HG03064 (cell line): Measurements from ENCODE around the gene DNAJB6.

Source experiments
- ATAC-seq: cut with Tn5 transposase; IDR thresholded peaks from one replicate; pipeline ENCODE4 v1.9.1; 2021; ENCODE audit warnings: low read depth; ENCODE audit not compliant: unreplicated experiment

Gene DNAJB6

DNA sequence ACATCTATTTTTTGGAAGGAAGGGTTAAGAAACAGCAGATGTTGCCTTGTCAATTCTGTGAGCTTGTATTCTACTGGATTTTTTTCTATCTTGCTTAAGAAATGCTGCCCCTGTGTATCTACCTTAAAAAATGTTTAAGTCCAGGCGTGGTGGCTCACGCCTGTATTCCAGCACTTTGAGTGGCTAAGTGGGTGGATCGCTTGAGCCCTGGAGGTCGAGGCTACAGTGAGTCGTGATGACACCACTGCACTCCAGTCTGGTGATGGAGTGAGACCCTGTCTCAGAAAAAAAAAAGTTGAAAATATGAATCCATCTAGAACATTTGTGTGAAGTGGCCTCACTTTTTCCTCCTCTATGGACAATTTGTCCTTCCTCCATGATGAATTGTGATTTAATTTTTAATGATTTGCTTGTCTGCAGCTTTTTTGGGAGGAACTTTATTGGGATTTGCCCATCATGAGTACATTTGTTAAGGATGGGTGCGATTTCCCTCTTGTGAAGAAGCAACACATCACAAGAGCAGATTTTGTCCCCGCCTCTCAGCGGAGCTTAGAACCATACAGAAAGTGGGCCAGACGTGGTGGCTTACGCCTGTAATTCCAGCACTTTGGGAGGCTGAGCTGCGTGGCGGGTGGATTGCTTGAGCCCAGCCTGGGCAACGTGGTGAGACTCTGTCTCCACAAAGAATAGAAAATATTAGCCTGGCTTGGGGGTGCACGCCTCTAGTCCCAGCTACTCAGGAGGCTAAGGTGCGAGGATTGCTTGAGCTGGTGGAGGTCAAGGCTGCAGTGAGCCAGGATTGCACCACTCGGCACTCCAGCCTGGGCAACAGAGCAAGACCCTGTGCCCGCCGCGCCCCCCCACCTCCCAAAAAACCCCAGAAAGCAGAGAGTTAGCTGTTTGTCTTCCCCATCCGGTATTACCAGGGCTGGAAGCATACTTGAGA is 57.7 kb downstream of the DNAJB6 start:
- ATAC-seq: no peak

DNA sequence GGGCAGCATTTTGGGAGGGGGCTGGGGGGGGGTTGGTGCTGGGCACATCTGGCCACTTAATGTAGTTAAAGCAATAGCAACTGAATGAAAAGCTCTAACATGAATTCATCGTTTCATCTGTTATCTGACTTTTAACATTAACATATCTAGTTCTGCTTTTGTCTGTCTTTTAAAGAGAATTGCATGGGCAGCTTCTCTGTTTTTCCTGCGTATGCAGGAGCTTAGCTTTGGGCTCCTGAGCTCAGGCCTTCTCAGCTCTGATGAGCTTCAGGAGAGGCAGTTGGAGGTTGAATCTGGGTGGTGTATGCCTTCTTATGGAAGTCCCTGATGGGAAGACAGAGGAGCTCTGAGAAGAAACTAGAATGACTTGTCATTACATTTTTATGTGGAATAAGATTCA is 58.4 kb downstream of the DNAJB6 start:
- no peak for ATAC-seq

DNA sequence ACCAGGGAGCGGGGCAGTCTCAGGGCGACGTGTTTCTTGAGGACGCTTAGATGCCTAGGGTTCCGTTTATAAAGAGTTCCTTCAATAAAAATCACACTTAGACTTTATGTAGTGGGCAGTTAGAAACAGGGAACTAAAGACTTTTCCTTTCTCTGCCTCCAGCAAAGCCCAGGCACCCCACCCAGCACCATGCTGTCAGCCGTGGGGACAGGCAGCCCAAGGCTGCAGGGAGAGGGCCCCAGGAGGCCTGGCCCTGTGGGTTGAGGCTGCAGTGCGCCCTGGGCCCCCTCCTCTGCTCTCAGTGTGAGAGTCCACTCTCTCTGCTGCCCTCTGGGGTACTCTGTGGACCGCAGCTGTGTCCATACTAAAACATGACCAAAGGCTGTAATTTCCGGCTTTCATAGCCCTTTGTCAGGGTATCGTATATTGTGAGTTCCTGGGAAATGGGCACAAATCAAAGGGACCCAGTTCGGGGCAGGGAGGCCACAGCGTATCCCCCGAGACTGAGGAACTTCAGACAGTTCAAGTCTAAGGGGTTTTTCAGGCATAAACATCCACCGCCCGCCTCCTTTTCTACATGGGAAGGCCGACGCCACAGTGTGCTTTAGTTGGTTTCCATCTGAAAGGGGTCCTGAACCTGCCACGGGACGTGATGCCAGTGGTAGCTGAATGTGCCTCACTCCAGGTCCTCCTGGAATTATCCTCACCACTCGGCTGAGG is 59.7 kb downstream of the DNAJB6 start:
- ATAC-seq: no peak

DNA sequence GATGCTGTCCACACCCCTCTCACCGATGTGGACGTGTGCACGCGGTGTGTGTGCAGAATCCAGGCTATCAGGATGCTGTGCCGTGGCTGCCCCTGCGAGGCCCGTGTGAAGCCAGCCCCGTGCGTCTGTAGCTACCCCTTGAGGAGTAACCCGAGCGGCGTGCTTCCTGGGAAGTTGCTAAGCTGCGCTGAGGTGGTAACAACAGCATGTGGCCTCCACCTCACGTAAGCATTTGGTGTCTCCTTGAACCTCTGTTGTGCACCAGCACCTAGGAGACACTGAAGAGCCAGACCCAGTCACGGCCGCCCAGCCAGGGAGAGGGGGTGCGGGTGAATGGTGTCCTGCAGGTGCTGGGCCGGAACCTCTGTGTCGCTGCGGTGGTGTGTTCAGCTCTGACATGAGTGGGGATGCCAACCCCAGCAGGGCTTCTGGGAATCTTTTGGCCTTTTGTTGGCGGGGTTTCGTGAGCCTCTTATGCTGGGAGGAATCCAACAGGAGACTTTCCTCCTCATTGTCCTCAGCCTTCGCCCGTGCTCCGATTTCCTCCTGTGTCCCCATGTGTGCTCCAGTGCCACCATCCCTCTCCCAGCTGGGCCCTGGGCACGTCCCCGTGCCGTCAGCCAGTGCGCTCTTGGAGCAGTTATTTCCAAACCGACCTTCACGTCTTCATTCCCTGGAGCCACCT is 60.4 kb downstream of the DNAJB6 start:
- no peak for ATAC-seq

DNA sequence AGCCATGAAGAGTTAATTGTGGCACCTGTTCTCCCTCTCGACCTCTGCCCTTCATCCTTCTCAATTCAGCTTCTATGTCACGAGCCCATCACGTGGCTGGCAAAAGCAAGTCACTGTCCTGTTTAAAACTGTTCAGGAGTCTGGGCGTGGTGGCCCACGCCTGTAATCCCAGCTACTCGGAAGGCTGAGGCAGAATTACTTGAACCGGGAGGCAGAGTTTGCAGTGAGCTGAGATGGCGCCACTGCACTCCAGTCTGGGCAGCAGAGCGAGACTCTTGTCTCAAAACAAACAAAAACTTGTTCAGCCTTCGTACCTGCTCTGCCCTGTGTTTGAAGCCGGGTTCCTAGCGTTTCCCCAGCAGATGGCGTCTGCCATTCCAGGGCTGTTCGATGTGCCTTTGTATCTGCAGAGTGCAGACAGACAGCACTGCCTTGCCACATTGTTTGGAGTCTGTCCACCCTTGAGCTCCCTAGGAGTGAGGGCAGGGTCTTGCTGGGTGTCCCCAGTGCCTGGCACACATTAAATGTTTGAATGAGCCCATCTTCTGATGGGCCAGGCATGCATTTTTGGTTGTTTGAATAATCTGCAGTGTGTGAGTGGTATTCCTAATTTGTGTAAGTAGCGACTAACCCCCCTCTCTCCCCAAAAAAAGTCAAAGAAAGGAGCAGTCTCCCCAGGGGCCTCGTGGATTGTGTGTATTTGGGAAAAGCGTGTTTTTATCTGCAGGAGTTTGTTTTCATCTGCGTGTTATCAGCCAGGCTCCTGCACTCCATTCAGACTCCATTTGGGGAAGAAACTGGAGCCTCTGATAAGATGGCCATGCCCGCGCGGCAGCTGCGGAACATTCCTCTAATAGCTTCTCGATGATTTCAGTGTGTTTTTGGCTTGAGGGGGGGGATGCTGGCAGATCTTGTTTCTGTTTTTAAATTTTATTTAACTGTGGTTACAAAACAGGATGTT is 61.2 kb downstream of the DNAJB6 start:
- no peak for ATAC-seq

DNA sequence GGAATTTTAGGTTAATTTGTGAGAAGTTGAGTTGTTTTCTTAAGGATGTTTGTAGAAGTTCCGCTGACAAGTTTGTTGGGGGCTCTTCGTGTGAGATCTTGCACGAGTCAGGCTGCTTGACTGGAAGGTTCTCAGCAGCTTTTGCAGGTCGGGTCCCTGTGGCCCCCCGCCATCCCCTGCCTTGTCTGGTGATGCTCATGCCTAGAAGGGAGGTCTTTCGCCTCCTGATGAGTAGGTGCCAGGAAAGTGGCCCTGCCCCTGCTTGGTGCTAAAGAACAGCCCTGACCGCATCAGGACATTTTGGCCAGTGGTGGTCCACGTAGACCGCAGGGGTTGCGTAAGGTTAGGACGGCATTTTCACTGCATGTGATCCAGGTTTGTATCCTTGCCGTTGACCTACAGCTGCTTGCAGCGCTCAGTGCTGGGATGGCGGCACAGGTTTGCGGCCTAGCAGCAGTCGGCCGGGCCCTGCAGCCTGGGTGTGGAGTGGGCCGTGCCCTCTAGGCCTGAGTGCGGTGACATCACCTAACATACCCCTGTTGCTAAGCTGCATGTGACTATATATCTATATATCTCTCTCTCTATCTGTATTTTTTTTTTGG is 62.4 kb downstream of the DNAJB6 start:
- no peak for ATAC-seq

DNA sequence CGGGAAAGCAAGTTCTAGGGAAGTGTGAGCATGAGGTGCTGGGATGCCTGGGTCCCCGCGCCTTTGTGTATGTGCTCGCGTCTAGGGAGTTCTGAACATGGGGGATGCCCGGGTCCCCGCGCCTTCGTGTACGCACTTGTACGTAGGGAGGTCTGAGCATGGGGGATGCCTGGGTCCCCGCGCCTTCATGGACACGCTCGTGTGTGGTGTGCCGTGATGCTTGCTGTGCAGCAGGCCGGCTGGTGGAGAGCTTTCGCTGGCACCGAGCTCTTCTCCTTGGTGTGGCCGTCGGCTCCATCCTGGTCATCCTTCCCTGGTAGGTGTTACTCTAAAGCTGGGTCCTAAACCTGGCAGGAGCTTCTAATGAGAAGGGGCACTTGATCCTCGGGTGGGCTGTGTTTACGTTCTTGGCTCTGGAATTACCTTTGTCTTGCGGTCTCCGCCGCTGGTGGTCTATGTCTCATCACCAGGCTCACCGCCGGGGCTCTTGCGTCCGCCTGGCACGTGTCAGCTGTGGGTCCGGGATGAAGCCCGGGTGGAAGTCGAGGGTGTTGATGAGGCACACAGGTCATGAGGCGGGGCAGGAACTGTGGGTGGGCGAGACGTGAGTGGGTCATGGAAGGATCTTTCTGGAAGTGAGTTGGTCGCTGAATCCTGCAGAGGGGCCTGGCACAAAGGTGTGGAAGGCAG is 63.5 kb downstream of the DNAJB6 start:
- ATAC-seq: no peak

DNA sequence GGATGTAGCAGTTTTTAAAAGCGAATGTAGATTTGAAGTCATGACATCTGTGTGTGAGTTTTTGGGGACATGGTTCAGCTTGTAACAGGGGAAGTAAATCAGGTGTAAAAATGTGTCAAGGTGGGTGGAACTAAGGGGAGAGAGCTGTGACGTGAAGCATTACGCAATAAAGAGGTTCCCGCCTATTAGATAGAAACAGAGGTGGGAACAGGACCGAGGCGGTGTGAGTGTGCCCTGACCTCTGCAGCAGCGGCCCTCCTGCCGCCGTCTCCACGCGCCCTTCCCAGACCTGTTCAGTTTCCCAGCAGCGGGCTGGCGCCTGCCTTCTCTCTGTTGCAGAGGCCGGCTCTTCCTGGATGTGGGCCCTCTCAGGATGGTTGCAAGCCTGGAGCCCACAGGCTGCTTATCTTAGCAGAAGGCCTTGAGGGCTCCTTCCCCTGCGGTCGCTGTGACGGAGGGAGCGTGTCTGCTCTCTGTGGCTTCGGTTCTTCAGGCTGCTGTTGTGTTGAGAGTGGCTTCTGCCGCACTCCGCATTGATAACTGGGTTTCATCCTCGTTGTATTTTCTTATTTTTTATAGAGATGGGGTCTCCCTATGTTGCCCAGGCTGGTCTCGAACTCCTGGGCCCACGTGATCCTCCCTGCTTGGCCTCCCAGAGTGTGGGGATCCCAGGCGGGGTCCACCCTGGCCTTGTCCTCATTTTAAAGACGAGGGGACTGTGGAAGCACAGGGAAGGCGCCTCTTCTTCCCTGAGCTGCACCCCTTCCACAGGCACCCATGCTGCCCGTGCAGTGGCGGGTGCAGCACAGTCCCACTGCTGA is 65.0 kb downstream of the DNAJB6 start:
- ATAC-seq: no peak

DNA sequence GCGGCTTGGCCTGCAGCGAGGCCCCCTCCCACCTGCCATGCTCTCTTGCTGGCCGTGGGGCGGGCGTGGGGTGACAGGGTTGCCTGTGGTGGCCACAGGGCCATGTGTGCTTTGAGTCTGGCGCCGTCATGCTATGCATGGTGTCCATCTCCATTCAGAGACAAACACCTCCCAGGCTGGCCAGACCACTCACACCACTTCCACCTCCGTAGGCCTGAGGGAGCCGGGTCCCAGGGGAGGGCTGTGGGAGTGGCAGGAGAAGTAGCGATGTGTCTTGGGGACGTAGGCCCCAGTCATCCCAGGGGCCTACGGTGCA is 65.5 kb downstream of the DNAJB6 start:
- ATAC-seq: no peak

DNA sequence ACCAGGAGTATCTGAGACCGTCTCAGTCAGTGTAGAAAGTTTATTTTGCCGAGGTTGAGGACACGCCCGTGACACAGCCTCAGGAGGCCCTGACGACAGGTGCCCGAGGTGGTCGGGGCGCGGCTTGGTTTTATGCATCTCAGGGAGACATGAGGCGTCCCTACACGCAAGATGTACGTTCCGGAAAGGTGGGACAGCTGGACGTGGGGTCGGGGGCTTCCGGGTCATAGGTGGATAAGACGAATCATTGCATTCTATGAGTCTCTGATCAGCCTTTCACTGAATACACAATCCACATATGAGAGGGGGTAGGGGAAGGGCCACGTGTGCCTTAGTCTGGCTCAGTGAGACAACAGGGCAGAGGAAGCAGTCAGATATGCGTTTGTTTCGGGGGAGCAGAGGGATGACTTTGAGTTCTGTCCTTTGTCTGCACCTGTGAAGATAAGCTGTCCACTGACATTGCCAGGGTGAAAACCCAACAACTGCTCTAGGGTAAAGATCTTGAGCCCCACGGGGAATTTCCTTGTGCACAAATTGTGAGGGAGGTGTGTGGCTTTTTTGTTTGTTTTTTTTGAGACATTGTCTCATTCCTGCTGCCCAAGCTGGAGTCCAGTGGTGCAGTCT is 66.2 kb downstream of the DNAJB6 start:
- ATAC-seq: no peak

DNA sequence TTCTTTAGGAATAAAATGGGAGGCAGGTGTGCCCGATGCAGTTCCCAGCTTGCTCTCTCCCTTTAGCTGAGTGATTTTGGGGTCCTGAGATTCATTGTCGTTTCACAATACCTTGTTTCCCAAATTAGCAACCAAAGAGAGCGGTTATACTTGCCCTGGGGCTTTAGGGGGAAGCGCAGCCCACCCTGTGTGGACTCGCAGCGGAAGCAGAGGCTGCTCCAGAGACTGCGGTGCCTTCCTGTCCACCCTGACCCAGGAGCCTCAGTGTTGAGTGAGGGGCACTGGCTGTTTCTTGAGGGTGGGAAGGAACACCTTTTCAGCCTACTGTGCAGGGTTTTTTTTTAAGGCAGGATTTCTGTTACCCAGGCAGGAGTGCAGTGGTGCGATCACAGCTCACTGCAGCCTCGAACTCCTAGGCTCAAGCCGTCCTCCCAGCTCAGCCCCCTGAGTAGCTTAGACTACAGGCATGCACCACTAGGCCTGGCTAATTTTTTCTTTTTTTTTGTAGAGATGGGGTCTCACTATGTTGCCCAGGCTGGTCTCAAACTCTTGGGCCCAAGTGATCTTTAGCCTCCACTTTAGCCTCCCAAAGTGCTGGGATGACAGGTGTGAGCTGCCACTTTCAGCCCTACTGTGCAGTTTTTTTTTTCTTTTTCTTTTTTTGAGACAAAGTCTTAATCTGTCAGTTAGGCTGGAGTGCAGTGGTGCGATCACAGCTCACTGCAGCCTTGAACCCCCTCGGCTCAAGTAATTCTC is 67.0 kb downstream of the DNAJB6 start:
- no peak for ATAC-seq

DNA sequence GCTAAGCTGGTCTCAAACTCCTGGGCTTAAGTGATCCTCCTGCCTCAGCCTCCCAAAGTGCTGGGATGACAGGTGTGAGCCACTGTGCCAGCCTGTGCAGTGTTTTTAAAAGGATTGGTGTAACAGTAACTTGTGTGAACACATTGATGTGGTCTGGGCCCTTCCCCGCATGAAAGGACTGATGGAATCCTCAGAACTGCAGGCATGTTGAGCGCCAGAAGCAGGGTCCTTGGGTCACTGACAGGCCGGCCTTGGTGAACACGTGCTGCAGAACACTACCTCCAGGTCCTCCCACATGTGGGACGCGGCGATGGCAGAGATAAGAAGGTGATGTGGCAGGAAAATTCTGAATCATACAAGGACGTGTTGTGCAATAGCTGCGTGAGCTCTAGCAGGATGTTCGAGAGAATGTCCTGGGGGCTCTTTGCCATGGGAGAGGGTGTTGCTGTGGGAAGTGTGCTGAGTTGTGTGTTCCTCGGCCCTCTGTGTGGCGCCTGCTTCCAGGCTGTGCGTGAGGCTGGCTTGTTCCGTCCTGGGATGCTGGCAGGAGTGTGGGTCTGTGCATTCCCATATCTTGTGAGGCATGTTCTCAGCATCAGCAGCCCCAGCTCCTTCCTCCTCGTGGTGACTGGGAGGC is 68.2 kb downstream of the DNAJB6 start:
- ATAC-seq: no peak

DNA sequence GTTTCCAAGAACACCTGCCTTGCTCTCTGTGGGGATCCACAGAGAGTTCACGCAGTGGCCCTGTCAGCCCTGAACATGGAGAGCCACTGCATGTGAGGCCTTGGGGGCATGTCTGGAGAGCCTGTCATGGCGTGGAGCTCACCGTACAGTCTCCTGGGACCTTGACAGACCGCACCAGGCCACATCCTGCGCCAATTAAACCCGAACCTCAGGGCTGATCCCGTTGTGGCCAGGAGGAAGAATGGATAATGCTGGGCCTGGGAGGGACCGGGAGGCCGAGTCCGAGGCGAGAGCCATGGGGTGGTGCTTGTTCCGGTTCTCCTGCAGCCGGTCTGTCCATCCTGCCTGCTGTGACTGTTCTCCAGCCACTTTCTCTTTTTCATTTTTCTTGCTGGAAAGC is 68.7 kb downstream of the DNAJB6 start:
- ATAC-seq: no peak

DNA sequence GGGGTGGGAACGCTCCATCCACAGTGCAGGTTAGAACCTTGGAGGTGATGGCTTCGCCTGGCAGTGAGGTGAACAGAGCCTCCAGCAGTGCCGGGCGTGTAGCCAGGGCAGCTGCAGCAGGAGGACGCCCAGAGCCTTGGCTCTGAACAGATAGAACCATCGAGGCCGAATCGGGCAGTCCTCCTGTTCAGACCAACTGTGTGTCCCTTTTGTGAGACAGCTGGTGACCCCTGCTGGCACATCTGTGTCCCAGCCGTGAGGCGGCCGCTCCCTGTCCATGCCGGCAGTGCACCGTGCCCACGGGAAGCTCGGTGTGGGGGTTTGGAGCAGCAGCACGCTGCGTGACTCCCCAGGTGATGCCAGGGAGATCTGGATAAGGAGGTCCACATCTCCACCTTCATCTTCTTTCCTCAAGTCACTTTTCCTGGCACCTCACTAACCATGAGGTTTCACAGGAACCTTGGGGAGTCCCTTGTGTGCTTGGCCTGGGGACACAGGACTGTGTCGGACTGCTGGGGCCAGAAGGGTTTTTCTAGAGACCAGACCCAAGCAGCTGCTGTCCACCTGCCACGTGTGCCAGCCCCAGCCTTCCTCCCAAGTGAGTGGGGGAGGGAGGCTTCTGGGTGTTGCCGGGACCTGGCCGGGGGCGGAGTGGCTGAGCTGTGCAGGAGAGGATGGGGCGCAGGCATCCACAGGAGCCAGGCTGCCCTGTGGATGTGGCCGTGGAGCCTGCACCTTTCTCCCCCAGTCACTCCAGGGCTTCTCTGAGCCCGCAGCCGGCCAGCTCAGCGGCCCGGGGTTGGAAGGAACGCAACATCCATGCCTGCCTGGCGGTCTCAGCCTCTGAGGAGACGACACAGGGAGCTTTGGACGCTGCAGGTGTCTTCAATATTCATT is 69.4 kb downstream of the DNAJB6 start:
- no peak for ATAC-seq

DNA sequence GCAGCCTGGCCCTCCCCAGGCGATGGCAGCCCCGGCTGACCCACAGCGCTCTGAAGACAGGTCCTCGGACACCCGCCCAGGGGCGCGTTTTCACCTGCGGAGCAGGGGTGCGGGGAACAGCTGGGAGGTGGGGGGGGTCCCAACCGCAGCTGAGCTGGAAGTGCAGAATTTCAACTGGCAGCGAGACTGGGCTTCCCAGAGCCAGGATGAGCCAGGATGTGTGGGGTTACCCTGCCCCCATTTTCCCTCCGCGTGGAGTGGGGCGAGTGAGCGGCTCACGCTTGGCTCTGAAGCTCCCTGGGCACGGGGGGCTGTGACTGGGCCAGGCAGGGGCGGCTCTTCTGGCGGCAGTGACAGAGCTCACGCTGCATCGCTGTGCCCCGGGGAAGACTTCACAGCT is 70.2 kb downstream of the DNAJB6 start:
- no peak for ATAC-seq
